NK-92 (cell line): ENCODE results near the gene CCDC63.

Experiments
- DNase-seq: peaks from one replicate; lab custom pipeline; 2025; ENCODE audit not compliant: unreplicated experiment; lab: John Stamatoyannopoulos, UW

CCDC63 gene

GRCh38 chr12:110880651-110881050 lies 33.9 kb downstream of the CCDC63 start:
- no peak for DNase-seq

GRCh38 chr12:110883251-110883650 lies 36.5 kb downstream of the CCDC63 start:
- DNase-seq: no peak

GRCh38 chr12:110885152-110885840 lies 38.5 kb downstream of the CCDC63 start:
- no peak for DNase-seq

GRCh38 chr12:110888256-110888991 lies 41.6 kb downstream of the CCDC63 start:
- no peak for DNase-seq

GRCh38 chr12:110889361-110889760 lies 42.6 kb downstream of the CCDC63 start:
- no peak for DNase-seq

GRCh38 chr12:110893956-110894355 lies 47.2 kb downstream of the CCDC63 start:
- DNase-seq: no peak

GRCh38 chr12:110896559-110896958 lies 49.8 kb downstream of the CCDC63 start:
- no peak for DNase-seq

GRCh38 chr12:110901401-110901800 lies 54.6 kb downstream of the CCDC63 start:
- DNase-seq: no peak

GRCh38 chr12:110903511-110903910 lies 56.7 kb downstream of the CCDC63 start:
- DNase-seq: no peak

GRCh38 chr12:110906083-110906482 lies 59.3 kb downstream of the CCDC63 start:
- no peak for DNase-seq

GRCh38 chr12:110906516-110906915 lies 59.7 kb downstream of the CCDC63 start:
- no peak for DNase-seq

- DNase-seq: no peak
Observed at GRCh38 chr12:110906985-110907384, 60.2 kb downstream of the CCDC63 start.

GRCh38 chr12:110907583-110907982 lies 60.8 kb downstream of the CCDC63 start:
- no peak for DNase-seq

GRCh38 chr12:110908377-110909152 lies 61.8 kb downstream of the CCDC63 start:
- DNase-seq: no peak

GRCh38 chr12:110912263-110912662 lies 65.5 kb downstream of the CCDC63 start:
- DNase-seq: no peak

- no peak for DNase-seq
Observed at GRCh38 chr12:110913119-110914056, 66.6 kb downstream of the CCDC63 start.

GRCh38 chr12:110916295-110916875 lies 69.6 kb downstream of the CCDC63 start:
- DNase-seq: no peak

- no peak for DNase-seq
Observed at GRCh38 chr12:110917467-110917866, 70.7 kb downstream of the CCDC63 start.

- DNase-seq: no peak
Observed at GRCh38 chr12:110917961-110918360, 71.2 kb downstream of the CCDC63 start.

GRCh38 chr12:110919720-110920119 lies 72.9 kb downstream of the CCDC63 start:
- DNase-seq: no peak
